HL-60/S4 treated with phorbol 12-myristate 13-acetate at 8.2 ng/mL for 4 days and 3 days (cell line): ENCODE data around the gene CYP39A1.

Experiments used
- in situ Hi-C: fragments of 300-500 bp; cut with MboI; formaldehyde crosslinking; loops from 2 replicates; pipeline ENCODE4 v1.15.0; 2022; ENCODE audit warnings: low sequenced_read_pairs

CYP39A1 gene, protein sequence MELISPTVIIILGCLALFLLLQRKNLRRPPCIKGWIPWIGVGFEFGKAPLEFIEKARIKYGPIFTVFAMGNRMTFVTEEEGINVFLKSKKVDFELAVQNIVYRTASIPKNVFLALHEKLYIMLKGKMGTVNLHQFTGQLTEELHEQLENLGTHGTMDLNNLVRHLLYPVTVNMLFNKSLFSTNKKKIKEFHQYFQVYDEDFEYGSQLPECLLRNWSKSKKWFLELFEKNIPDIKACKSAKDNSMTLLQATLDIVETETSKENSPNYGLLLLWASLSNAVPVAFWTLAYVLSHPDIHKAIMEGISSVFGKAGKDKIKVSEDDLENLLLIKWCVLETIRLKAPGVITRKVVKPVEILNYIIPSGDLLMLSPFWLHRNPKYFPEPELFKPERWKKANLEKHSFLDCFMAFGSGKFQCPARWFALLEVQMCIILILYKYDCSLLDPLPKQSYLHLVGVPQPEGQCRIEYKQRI

DNA sequence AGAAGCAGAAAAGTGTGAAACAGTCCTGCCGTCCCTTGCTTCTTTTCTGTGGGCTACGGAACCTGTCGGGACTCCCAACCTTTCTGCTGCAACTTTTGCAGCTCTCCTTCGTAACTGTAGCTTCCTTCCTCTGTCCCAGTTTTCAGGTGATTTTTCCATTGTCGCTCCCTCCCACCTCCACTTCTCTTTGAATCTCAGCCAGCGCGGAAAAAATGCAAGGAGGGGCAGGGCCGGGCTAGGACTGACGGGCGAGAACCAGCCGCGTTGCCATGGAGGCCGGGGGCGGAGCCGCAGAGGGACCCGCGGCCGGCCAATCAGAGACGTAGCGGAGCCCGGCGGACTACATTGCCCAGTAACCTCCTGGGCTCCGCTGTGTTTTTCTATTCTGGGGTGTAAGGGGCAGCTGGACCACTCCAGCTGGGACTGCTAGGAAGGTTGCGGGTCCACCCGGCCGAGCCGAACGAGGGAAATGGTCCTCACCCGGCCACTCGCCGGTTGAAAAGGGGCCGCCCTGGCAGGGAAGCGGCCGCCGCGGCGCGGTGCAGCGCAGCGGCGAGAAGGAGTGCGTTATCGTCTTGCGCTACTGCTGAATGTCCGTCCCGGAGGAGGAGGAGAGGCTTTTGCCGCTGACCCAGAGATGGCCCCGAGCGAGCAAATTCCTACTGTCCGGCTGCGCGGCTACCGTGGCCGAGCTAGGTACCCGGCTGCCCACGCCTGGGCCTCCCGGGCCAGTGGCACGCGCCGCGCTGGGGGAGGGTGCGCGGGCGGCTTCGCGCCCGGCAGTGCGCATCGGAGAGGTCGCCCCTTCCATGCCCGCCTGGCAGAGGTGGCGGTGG is at the start of gene CYP39A1, which contains the start of gene SLC25A27:
CYP39A1 (minus strand) TSS at position 216 of the 836 bp plus-strand sequence. CDS start 236 bp downstream, outside the sequence.
SLC25A27 (plus strand) TSS at position 373 of the 836 bp plus-strand sequence; CDS start at position 591, 218 bp downstream.
- in situ Hi-C loops = no loop called here

DNA sequence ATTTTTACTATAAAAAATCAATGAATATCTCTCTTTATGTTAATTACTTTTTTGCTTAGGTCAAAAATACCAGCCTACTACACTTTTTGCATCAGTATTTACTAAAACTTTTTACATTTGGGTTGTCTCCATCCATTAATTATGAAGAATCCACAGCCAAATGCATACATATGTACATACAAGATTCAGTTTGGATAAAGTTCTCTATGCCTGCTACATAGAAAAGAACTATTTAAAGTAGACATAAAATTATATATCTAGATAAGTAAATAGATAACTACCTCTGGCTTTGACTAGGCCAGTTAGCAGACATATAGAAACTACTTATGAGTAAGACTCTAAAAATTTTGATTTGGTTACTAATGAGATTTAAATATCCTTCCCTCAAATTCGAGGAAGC is 47.4 kb upstream of the CYP39A1 start:
- in situ Hi-C loops = loop anchor here (10.0 kb wide), 1 partner anchor 75 kb away; no protein-coding TSS in a partner anchor

DNA sequence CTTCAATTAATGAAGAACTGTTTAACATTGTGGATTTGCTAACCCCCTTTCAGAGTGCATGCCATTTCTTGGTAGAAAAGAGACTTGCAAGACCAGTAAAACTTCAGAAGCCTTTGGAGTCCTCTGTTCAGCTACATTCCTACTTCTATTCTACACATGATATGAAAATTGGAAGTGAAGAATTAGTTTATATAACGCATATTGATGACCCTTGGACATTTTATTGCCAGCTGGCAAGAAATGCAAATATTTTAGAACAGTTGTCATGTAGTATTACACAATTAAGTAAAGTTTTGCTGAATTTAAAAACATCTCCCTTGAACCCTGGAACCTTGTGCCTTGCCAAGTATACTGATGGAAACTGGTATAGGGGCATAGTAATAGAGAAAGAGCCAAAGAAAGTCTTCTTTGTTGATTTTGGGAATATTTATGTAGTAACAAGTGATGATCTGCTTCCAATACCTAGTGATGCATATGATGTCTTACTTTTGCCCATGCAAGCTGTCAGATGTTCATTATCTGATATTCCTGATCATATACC is 38.4 kb upstream of the CYP39A1 start:
- in situ Hi-C loops = no loop called here

DNA sequence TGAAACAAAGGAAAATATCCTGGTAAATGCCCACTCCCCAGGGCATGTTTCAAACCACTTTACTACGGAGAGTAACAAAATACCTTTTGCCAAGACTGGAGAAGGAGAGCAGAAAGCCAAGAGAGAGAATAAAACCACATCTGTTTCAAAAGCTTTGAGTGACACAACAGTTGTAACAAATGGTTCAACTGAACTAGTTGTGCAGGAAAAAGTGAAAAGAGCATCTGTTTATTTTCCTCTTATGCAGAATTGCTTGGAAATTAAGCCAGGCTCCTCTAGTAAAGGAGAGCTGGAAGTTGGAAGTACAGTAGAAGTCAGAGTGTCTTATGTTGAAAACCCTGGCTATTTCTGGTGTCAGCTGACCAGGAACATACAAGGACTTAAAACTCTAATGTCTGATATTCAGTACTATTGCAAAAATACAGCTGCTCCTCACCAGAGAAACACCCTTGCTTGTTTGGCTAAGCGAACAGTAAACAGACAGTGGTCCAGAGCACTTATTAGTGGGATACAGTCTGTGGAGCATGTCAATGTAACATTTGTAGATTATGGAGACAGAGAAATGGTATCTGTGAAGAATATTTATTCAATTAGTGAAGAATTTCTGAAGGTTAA is 37.6 kb upstream of the CYP39A1 start:
- in situ Hi-C loops = no loop called here

DNA sequence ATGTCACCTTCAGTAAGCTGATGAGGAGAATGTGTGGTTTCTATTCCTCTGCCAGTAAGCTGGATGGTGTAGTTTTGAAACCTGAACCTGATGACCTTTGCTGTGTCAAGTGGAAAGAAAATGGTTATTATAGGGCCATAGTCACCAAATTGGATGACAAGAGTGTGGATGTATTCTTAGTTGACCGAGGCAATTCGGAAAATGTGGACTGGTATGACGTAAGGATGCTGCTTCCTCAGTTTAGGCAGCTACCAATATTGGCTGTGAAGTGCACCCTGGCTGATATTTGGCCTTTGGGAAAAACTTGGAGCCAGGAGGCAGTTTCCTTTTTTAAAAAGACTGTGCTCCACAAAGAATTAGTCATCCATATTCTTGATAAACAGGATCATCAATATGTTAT is 37.0 kb upstream of the CYP39A1 start:
- in situ Hi-C loops = no loop called here

DNA sequence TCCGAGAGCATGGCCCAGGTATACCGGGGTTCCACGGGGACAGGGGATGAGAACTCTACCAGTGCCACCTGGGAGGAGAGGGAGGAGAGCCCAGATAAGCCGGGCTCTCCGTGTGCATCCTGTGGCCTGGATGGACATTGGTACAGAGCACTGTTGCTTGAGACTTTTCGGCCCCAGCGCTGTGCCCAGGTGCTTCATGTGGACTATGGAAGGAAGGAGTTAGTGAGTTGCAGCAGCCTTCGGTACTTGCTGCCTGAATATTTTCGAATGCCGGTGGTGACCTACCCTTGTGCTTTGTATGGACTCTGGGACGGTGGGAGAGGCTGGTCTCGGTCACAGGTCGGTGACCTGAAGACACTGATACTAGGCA is 36.3 kb upstream of the CYP39A1 start:
- in situ Hi-C loops = no loop called here

DNA sequence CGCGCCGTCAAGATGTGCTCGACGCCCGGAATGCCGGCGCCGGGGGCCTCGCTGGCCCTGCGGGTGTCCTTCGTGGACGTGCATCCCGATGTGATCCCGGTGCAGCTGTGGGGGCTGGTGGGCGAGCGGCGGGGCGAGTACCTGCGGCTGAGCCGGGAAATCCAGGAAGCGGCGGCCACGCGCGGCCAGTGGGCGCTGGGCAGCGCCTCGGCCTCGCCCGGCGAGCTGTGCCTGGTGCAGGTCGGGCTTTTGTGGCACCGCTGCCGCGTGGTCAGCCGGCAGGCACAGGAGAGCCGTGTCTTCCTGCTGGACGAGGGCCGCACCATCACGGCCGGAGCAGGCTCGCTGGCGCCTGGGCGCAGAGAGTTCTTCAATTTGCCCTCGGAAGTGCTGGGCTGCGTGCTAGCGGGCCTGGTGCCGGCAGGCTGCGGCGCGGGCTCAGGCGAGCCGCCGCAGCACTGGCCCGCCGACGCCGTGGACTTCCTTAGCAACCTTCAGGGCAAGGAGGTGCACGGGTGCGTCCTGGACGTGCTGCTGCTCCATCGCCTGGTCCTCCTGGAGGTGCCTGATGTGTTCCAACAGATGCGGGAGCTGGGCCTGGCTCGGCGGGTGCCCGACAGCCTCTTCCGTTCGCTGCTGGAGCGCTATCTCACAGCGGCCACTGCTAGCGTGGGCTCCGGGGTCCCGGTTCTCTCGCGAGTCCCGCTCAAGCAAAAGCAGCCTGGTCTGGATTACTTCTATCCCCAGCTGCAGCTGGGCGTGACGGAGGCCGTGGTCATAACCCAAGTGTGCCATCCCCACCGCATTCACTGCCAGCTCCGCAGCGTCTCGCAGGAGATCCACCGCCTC is 35.7 kb upstream of the CYP39A1 start:
- in situ Hi-C loops = no loop called here

DNA sequence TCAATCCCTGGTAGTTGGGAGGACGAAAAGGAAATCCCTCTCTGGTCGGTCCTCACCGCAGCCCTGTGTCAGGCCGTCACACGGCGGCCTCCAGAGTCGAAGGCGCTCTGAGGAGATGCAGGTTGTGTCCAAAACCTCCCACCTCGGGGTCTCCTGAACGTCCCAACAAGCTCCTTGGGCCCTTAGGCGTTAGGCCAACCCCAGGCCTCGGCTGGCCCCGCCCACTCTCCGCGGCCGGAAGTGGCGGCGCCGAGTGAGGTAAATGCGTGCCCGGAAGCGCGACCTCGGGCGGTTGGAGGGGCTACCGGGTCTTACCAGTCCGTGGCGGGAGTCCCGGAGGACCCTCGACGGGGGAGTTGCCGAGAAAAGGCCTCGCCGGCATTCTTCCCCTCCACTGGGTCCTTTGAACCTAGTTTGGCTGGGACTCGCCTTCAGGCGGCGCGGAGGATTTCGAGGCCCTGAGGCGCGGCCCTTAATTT is 35.0 kb upstream of the CYP39A1 start, which contains the start of gene TDRD6:
TDRD6 (plus strand) TSS at position 267 of the 479 bp plus-strand sequence. CDS start 244 bp downstream, outside the sequence.
- in situ Hi-C loops = no loop called here

DNA sequence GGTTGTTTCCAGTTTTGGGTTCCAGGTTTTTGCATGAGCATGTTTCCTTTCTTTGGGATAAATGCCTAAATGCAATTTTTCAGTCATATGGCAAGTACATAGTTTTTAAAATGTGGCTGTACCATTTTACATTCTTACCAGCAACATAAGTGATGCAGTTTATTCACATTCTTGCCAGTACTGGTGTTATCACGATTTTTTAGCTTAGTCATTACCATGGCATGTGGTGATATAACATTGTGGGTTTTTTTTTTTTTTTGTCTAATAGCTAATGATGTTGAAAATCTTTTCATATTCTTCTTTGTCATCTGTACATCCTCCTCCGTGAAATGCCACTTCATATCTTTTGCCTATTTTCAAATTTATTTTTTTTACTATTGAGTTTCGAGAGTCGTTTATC is 32.2 kb upstream of the CYP39A1 start:
- in situ Hi-C loops = no loop called here

DNA sequence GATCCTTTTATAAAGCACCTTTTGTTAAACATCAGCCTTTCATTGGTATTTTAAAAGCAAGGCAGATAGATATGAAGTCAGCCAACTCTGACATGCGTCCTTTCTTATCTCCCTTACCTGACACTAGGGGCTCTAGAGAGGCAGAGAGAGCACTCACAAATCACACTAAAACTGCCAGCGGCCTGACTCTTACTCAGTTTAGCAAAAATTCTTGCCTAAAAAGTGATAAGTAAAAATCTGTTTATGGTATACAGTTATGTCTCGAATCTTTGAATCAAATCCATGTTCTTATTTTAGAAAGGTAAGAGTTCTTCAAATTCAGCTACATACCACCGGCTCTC is 24.7 kb upstream of the CYP39A1 start:
- in situ Hi-C loops = no loop called here

DNA sequence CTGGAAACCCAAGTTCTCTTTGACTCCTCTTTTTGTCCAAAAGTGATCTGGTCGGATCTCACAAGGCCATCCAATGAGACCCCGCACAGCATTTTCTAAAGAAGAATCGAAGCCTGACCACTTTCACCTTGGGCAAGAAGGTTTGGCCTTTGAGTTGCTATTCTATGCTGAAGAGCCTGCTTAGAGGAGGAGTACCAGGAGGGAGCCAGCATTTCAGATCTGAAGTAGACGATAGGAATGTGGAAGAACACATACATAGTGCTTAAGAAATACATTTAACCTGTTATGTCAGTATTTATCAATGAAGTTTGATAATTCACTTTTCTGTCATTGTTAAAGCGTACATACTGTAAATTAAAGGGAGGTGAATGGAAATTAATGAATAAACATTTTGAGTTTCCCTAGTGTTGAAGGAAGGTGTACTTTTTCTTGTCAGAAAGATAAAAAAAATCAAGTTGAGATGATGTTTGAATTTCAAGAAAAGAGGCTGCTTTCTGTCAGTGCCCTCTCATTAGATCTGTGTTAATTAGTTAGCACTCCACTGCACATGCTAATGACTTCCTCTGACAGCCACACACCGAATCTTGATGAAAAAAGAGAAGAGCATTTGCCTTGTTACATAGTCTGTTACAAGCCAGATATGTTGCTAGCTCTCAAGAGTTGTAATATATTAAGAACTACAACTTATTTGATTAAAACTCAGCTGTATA is 24.1 kb upstream of the CYP39A1 start:
- in situ Hi-C loops = no loop called here

DNA sequence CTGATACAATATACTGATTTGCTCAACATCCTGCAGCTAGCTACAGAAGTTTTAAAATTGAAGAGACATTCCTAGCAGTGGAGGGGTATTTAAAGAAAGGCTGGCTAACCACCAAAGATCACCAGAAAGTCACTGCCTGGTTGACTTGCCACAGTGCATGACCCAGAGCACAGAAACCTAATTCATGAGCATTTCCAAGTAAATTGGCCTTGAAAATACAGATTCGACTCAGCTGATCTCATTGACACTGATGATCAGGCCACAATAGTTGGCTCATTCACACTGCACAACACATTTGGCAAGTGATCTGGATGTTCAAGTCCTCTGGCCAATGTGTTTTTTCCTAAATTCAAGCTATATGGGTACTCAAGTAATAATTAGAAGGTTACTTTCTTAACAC is 21.8 kb upstream of the CYP39A1 start:
- in situ Hi-C loops = no loop called here

DNA sequence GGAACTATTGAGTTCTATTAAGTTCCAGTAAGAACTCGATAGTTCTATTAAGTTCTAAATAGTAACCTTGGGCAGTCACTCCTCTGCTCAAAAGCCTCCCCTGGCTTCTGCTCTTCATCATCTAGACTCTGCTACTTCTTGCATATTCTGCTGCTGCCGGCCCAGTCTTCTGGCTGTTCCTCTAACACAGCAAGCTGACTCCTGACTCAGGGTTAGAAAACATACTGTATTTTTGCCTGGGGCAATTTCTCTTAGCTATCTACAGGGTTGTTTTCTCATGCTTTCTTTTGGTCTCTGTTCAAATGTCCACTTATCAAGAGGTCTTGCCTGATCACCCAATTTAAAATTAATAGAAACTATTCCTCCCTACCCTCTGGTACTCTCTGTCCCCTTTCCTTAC is 14.8 kb upstream of the CYP39A1 start:
- in situ Hi-C loops = no loop called here

DNA sequence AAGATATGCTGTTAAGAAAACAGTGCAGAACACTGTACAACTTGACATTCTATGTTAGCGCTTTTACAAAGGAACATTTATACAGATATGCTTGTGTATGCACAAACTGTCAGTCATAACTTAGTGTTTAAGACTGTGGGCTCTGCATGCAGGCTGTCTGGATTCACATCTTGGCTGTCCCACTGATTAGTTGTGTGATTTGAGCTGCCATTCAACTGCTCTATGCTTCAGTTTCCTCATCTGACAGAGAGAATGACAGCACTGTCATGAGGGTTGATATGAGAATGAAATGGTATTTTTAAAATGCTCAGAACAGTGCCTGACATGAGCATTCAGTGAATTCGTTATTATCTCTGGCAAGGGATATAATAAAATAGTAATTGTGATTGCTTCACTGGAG is 8.9 kb upstream of the CYP39A1 start:
- in situ Hi-C loops = no loop called here

DNA sequence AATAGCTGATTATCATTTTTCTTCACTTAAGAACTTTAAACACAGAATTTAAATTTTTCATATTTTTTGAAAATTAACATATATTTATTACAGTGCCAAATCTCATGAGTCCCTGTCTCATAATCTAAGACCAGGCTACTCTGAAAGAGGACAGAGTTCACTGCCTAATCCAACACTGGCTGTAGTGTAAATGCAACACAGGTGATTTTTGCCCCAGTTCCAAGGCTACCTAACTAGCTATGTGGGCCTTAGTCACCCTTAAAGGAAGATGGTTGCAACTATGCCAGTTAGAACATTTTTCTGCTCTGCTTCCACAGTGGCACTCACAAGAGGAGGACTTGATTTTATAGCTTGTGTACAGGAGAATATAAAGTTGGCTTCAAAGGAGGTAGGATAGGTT is 5.0 kb upstream of the CYP39A1 start:
- in situ Hi-C loops = no loop called here

DNA sequence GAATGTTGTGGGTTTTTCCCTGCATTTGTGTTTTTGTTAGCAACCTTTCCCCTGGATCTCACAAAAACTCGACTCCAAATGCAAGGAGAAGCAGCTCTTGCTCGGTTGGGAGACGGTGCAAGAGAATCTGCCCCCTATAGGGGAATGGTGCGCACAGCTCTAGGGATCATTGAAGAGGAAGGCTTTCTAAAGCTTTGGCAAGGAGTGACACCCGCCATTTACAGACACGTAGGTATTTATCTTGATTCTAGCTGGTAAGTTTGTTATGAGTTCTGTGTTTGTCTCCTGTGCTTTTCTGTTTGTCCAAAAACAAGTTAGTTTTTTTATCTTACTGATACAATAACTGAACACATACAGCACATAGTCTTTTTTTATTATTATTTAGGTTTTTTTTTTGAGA is 3.2 kb upstream of the CYP39A1 start:
- in situ Hi-C loops = no loop called here

DNA sequence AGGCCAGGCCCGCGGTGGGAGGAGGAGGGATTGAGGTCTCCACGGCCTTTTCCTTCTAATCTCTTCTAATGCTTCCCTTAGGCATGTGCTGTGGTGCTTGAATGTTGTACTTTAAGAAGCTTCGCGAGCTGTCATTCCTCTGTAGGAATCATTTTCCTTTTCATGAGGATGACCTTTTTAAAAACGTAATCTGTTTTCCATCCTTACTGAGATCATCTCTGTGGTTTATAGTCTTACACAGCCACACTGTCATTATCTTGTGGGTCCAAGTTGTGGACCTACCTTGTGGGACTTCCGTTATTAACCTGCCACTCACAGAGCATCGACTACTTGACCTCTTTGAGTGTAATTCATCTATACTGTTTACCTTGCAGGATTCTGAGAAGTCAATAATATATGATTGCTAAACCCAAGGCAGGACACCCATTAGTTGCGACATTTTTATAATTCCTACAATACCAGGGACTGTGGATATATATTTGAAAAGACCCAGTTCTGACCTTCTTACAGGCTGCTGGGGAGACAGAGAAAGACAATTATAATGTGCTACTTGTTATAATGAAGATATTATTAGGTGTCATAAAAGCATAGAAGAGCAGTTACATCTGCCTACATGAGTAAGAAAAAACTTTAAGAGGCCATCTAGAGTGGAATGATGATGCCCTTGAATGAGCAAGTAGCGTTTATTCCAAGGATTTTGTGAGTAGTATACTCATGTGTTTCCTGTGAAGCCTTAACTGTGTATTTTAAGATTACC is 999 bp upstream of the CYP39A1 start:
- in situ Hi-C loops = no loop called here

DNA sequence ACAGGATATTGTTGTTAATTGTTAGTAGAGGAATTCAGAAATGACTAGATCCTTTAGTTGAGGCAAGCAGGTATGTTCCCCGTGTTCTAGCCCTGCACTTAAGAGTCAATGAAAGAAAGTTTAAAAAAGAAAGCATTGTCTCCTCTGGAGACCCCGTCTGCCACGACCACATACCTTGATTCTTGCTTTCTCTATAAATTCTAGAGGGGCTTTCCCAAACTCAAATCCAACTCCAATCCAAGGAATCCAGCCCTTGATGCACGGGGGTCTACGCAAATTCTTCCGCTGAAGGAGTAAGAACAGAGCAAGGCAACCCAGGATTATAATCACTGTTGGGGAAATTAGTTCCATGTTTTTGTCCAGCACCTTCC is 401 bp downstream of the CYP39A1 start:
- in situ Hi-C loops = no loop called here

DNA sequence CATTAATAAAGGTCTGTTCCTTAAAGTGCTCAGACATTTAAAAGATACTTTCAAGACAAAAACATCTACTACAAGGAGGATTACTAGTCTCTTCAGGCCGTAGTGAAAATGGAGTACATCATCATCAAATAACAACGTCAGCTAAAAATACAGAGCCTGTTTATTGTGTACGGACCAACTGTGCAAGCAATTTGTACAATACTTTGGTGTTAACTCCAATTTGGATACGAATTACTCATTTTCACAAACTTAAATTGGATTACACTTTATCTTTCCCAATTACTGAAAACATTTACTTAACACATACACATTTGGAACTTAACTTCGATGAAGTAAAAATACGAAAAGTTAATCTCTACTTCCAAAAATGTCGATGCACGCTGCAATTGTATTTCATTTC is 802 bp downstream of the CYP39A1 start:
- in situ Hi-C loops = no loop called here
